Right forelimb (tissue), 1 donor: ENCODE results near the gene KIF18B.
A peak's percentile ranks its signal among the peaks of the same experiment; 100 is the strongest.

ENCODE experiments used
- DNase-seq: peaks from one replicate; pipeline ENCODE4 v3.0.0-alpha.2; 2018

Gene KIF18B

GRCh38 chr17:44947461-44948314 is at the start of gene KIF18B:
TSS of gene KIF18B (minus strand) at chr17:44947773. CDS start at chr17:44936344, 11,429 bp downstream.
- peak; percentile 90 for DNase-seq

DNA sequence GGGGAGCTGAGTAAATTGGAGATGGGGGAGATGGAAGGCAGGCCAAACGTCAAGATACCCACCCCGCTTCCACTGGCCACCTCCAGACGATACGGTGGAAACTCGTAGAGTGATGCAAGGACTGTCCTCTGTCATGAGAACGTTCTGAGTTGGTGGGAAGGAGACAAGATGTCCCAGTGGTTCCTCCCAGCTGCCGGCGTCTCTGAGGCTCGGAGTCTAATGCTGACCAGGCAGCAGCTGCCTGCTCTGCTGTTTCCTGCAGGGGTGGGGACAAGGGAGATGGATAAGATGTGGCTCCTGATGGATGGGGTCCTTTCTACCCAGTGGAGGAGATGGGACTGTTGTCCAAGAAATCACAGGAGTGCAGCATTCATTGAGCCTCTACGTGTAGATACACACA is 48.7 kb upstream of the KIF18B start:
- DNase-seq: no peak

- DNase-seq: no peak
Measured at GRCh38 chr17:44995436-44996001, 47.9 kb upstream of the KIF18B start.

- no peak for DNase-seq
Measured at GRCh38 chr17:44992242-44992939, 44.8 kb upstream of the KIF18B start.

- no peak for DNase-seq
Measured at GRCh38 chr17:44990994-44991393, 43.4 kb upstream of the KIF18B start.

DNA sequence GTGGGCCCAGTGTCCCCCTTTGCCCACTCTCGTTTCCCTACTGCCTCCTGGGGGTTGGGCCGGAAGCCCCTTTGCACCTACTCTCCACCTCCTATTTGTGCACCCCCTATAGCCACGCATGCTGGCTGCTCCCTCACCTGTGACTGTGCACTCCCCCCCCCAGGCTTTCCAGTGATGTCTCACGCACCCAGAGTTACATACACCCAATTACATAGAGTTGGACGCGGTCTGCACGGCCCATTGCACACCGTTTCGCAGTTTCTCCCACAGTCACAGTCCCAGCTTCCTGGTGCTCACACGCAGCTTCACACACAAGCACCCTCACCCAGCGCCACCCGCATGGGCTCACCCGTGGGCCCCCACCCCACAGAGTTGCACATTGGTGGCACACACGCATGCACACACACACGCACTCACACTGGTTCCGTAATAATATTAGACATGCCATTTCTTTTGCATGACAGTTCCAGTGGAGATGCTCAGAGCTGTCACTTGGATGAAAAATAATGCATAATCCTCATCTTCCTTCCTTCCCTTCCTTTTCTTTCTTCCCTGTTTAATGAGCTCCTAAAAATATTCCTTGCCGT is 42.1 kb upstream of the KIF18B start:
- DNase-seq: no peak

GRCh38 chr17:44988044-44988942 is 40.7 kb upstream of the KIF18B start:
- no peak for DNase-seq

DNA sequence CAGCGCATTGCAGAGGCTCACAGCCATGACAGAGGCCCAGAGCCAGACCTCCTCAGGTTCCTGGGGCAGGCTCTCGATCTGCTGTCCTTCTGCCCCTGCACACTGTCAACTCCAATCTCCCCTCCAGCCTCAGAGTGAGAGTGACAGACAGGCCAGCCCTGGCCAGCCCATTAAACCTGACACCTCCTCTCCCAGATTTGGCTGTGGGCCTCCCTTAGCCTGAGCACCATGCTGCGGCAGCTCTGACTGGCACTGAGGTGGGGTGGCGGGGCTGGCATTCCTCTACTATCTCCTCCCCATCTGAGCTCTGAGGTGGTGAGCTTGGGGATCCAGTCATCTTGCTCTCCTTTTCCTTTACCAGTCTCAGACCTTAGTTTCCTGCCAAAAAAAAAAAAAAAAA is 36.0 kb upstream of the KIF18B start:
- no peak for DNase-seq

- no peak for DNase-seq
Measured at GRCh38 chr17:44982113-44982702, 34.6 kb upstream of the KIF18B start.

DNA sequence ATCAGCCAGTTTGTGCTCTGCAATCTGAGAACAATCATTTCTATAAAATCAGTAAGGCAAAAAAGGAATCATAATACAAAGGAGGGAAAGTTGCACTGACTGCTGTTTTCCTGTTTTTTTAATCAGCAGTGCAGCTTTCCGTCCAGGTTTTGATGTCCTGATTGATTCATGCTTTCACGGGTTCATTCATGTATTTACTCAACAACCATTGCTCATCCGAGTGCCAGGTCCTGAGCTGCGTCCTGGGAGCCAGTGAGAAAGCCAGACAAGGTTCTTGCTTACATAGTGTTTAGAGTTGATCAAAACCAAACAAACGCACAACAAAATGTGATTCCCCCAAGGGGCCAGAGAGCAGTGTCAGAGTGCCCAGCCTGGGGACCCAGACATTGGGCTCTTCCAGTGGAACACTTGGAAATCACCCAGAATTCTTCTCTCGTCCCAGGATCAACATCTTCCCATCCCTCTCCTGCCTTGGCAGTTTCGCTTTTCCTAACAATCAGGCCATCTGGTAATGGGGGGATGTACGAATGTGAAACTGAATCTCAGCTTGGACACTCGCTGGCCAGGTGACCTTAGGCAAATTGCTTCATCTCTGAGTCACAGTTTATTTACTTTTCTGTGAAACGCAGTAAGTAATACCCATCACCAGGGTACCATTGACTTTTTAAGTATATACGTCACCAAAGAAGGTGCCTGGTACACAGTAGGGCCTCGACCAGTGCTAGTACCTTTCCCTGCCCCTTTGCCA is 33.8 kb upstream of the KIF18B start:
- DNase-seq: no peak

- no peak for DNase-seq
Measured at GRCh38 chr17:44979426-44979995, 31.9 kb upstream of the KIF18B start.

- no peak for DNase-seq
Measured at GRCh38 chr17:44978807-44979206, 31.2 kb upstream of the KIF18B start.

GRCh38 chr17:44977814-44978550 is 30.4 kb upstream of the KIF18B start:
- DNase-seq: no peak

DNA sequence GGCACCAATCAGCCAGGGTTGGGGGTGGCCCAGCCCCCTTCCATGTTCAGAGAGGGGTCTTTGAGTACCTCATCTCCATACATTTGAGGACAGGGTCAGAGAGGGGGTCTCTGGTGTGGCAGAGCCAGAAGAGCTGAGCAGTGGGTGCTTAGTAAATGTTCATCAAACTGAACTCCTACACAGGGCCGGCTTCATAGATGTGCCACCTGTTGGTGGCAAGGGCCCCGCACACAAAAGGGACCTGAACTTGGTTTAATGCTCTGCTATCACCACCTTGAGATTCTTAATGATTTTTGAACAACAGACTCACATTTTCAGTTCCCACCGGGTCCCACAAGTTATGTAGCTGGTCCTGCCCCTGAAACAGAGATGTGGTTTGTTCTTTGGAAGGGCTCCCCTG is 29.5 kb upstream of the KIF18B start:
- DNase-seq: no peak

DNA sequence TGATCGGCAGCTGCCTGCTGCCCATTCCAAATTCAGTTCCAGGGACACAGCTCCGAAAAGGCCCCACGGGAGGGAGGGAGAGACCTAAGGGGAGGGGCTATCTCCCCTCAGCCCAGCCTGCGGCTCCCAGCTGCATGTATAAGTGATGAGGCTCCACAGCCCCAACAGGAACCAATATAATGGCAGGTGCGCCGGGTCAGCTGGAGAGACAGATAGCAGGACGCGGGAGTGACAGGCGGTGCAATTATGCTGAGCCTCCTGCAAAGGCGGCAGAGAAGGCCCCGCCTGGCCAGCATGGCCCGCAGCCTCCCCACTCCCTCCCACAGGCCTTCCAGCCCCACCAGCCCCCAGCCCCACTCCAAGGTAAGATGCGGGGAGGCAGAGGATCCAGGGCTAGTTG is 28.6 kb upstream of the KIF18B start:
- DNase-seq: no peak

DNA sequence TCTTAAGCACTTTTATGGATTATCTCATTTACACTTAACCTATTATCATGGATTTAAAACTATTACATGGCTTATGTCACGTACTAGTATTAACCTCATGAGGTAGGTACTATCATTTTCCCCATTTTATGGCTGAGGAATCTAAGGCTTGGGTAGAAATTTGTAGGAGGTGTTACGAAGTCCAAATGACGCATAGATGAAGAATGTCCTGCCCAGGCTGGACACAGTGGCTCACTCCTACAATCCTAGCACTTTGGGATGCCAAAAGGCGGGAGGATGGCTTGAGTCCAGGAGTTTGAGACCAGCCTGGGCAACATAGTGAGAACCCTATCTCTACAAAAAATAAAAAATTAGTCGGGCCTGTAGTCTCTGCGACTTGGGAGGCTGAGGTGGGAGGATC is 25.4 kb upstream of the KIF18B start:
- DNase-seq: no peak

- DNase-seq: no peak
Measured at GRCh38 chr17:44971776-44972483, 24.4 kb upstream of the KIF18B start.

DNA sequence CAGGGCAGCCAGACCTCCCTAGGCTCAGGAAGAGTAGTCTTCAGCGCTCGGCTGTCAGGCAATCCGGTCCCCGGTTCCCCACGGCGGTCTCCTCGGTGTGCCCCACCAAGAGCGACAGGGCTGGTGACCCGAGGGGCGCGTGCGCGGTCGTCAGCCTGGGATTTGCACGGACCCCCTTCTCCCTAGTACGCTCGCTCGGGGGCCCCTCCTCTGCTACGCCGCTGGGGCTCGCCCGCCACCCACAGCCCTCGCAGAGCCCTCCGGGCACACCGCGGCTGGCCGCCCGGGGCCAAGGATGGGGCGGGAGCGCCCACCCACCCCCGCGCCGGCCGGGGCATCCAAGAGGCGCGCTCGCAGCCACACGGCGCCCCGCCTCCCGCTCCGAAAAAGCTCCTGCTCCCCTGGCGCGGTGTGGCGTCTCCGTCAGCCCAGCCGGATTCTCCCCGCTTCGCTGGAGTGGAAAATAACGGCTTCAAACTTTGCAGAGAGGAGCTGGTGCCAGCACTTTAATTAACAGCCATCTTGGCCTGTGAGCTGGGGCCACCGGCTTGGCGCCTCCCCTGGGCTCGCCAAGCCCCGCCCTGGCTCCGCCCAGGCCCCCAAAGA is 22.7 kb upstream of the KIF18B start:
- peak; percentile 69 for DNase-seq

DNA sequence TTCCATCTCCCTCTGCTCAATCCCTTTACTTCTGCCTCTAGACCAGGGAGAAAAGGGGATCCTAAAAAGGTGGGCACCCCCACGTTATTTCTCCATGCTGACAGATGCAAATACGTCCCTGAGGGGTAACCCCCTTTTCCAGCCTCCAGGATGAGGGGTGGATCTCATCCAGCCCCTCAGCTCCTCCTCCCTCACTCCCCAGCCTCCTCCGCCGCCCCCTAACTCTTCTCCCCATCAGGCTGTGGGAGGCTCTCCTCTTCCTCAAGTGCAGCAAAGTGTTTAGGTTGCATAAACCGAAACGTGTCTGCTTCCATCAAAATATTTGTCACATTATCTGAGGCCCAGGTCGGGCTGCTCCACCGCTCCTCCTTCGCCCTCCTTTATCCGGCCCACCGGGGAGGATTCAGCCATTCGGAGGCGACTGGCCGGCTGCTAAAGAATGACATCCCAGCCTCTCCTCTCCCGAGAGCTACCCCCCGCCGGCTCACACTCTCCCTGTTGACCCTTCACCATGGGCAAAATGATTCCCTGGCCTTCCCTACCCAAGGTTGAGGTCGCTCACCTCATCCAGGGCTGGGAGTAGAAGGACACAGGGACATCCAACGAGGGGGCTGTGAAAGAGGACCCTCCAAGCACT is 21.7 kb upstream of the KIF18B start:
- no peak for DNase-seq
